GM19351 (cell line): ENCODE data around the gene CLEC16A.
"Not testable (repeated sequence)": the region's sequence is repeated elsewhere in the genome, so short reads cannot be mapped to it uniquely, and the experiment has no call there.

Experiments
- ATAC-seq: cut with Tn5 transposase; IDR thresholded peaks from one replicate; pipeline ENCODE4 v1.9.1; 2021; ENCODE audit warnings: mild to moderate bottlenecking, moderate library complexity; ENCODE audit not compliant: unreplicated experiment

CLEC16A gene

GRCh38 chr16:10923146-10923649, 21.2 kb upstream of the CLEC16A start:
- ATAC-seq: no peak

GRCh38 chr16:10923650-10924214, 20.6 kb upstream of the CLEC16A start:
- ATAC-seq: no peak

- not testable (repeated sequence) for ATAC-seq
Measured at GRCh38 chr16:10925285-10925684, 19.1 kb upstream of the CLEC16A start.

GRCh38 chr16:10926094-10926493, 18.3 kb upstream of the CLEC16A start:
- ATAC-seq: no peak

- no peak for ATAC-seq
Measured at GRCh38 chr16:10926867-10927266, 17.5 kb upstream of the CLEC16A start.

- no peak for ATAC-seq
Measured at GRCh38 chr16:10927497-10928112, 16.8 kb upstream of the CLEC16A start.

GRCh38 chr16:10929097-10929496, 15.3 kb upstream of the CLEC16A start:
- not testable (repeated sequence) for ATAC-seq

GRCh38 chr16:10929853-10930754, 14.3 kb upstream of the CLEC16A start:
- no peak for ATAC-seq

GRCh38 chr16:10930755-10931093, 13.6 kb upstream of the CLEC16A start:
- ATAC-seq: no peak

- no peak for ATAC-seq
Measured at GRCh38 chr16:10931134-10931533, 13.2 kb upstream of the CLEC16A start.

GRCh38 chr16:10931977-10932632, 12.3 kb upstream of the CLEC16A start:
- ATAC-seq: no peak

- ATAC-seq: no peak
Measured at GRCh38 chr16:10932959-10933710, 11.2 kb upstream of the CLEC16A start.

GRCh38 chr16:10933865-10934264, 10.5 kb upstream of the CLEC16A start:
- ATAC-seq: no peak

GRCh38 chr16:10934325-10935107, 9.8 kb upstream of the CLEC16A start:
- ATAC-seq: no peak

GRCh38 chr16:10935226-10935915, 9.0 kb upstream of the CLEC16A start:
- no peak for ATAC-seq

- ATAC-seq: no peak
Measured at GRCh38 chr16:10936272-10936984, 7.9 kb upstream of the CLEC16A start.

GRCh38 chr16:10937068-10937859, 7.1 kb upstream of the CLEC16A start:
- ATAC-seq: no peak

- no peak for ATAC-seq
Measured at GRCh38 chr16:10938321-10938720, 6.0 kb upstream of the CLEC16A start.
